ENCODE data around the gene SLC6A3. TPM values are rescaled to one million over a fixed set of nuclear protein-coding genes. Genes with fewer than 3 reads are reported as not detected.

Gene SLC6A3
- polyA plus RNA-seq, 3 donors from 2014 or later: not detected

DNA sequence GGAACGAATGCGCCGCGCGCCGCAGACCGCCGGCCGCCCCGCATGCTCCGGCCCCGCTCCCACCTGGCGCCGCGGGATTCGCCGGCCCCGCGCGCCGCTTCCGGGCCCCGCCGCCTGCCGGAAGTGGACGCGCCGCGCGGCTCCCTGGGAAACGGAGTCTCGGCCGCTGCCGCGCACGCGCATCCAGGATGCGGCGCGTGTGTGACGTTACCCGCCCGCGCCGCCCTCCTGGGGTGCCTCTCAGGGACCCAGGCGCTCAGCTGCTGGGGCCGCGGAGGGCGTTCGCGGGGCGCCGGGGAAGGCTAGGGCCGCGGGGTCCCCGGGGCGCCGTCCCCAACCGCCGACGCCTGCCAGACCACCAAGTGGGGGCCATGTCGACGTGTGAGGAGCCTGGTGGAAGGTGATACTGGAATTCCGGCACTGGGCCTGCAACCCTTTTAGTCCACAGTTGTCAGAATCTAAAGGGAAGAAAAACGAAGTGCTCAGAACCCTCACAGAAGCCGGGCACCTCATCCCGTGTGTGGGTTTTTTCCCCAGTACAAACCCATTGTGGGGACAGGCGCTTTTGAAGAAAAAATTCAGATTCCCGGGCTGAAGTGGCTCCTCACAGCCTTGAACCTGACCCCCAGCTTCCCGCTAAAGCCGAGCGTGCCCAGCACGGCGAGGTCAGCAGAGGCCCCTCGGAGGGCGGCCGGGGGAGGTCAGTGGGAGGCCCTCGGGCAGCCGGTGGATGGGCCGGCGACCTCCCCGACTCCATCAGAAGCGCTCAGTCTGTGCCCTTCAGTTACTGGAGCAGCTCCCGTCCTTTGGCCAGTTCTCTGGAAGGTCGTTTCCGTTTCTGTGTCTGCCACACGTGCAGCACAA is 100.0 kb downstream of the SLC6A3 start, which contains the start of gene CLPTM1L:
CLPTM1L (minus strand) TSS at position 125 of the 864 bp plus-strand sequence. CDS start 258 bp downstream, outside the sequence.
- Mint-ChIP-seq H3K36me3 (peaks cover 9 to 14% (median 14%) of the 10 kb centered on the region in 3 donors), H3K9me3 (no peaks in the 10 kb centered on the region), H3K4me1 (peaks cover 34 to 39% of the 10 kb centered on the region in 2 donors), H3K27me3 (ENCODE audit: low read depth in 3 of 3) (peaks cover 2 to 11% (median 7%) of the 10 kb centered on the region in 3 donors), H3K27ac (peak within 1 kb of the TSS; percentile 86 to 94 (median 90)), H3K4me3 (peak within 1 kb of the TSS; percentile 85 to 93 (median 91))
- DNase-seq: peak; percentile 89 to 92 (median 91)

DNA sequence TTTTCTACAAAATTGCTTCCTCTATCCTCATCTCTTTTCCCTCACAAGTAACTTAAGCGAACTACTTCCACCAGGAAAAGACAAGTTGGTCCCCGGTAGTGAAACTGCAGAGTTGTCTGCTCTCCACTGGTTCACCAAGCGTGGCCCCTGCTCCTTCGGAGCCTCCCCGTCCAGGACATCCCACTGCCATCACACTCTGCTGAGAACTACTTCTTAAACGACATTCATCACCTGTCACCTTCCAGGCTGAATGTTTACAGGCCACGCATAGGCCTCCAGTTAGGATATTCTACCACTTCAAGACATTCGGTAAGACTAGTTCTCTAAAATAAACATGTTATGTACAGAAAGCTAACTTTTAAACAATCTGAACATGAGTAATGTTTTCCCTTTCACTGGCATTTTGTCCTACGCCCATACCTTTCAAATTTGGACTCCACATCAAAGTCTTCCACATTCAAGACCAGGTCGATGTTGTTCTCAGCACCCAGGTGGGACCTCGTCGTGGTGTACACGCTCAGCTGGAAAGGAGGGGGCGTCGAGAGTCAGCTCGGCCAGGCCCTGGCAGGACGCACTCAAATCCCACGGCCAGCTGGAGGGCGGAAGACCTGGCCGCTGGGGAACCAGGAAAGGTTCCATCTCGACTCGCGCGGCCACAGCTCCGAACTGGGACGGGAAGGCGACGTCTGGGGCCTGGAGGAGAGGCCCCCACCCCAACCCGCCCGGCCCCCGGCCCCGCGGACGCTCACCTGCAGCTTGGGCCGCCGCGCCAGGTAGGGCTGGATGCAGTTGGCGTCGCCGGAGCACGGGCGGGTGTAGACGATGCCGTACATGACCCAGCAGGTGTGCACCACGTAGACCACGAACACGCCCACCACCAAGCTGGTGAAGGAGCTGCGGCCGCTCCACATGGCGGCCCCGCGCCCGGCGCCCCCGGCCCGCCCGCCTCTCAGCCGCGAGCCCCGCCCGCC is 101.0 kb downstream of the SLC6A3 start:
- Mint-ChIP-seq H3K27me3 (ENCODE audit: low read depth in 3 of 3) (peaks cover 2 to 9% (median 7%) of the 10 kb centered on the region in 3 donors), H3K9me3 (no peaks in the 10 kb centered on the region), H3K4me3 (peak overlapping the region; percentile 85 to 93 (median 91)), H3K4me1 (peaks cover 34 to 39% of the 10 kb centered on the region in 2 donors), H3K36me3 (peaks cover 12 to 17% (median 14%) of the 10 kb centered on the region in 3 donors), H3K27ac (peak overlapping the region; percentile 86 to 94 (median 90))
- no peak for DNase-seq

DNA sequence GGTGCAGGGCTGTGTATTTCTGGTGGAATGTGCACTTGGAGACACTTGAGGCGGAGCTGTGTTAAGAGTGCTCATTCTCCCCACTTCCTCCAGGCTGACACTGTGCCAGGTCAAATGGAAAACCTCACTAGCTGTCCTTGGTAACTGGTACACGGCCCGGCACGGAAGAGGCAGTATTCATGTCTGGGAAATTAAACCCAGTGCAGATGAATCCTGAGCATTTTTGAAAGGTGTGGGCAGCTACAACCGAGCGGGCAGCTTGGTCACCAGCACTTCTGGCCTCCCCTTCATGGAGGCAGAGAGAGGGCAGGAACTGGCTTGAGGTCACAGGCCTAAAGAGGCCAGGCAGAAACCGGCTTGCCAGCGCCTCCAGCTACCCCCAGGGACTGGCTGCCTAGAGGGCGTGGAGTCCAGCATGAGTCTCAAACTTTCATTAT is 101.9 kb downstream of the SLC6A3 start:
- H3K4me1 Mint-ChIP-seq: peaks cover 34 to 39% of the 10 kb centered on the region in 2 donors
- H3K4me3 Mint-ChIP-seq: peak overlapping the region; percentile 85 to 93 (median 91)
- H3K27ac Mint-ChIP-seq: peak overlapping the region in 4 of 6 donors; percentile 46 to 86 (median 67)
- H3K27me3 Mint-ChIP-seq (ENCODE audit: low read depth in 3 of 3): peaks cover 2 to 9% (median 7%) of the 10 kb centered on the region in 3 donors
- H3K36me3 Mint-ChIP-seq: peaks cover 12 to 17% (median 14%) of the 10 kb centered on the region in 3 donors
- H3K9me3 Mint-ChIP-seq: no peaks in the 10 kb centered on the region
- DNase-seq: no peak

Other genes starting within 250 kb of the SLC6A3 start
- not detected for gene SLC6A19, start 243.8 kb downstream of the SLC6A3 start, polyA plus RNA-seq
- gene SLC6A18, start 220.1 kb downstream of the SLC6A3 start, polyA plus RNA-seq: not detected
- not detected for gene TERT, start 150.4 kb downstream of the SLC6A3 start, polyA plus RNA-seq
- 10 to 100 TPM; 25.9 to 61.6 (median 35.7) TPM for gene CLPTM1L, start 100.3 kb downstream of the SLC6A3 start, polyA plus RNA-seq
- 100 to 1,000 TPM; 107 to 255 (median 144) TPM for gene LPCAT1, start 78.5 kb upstream of the SLC6A3 start, polyA plus RNA-seq